GM23338 (cell line): ENCODE measurements around the gene ATG9B.

ENCODE experiments used
- CREB1 ChIP-seq: fragments of 250-450 bp; sonication (Bioruptor Pico); IDR thresholded peaks from 2 replicates; pipeline ENCODE4 v1.5.0; 2020; ENCODE audit warnings: low read depth, mild to moderate bottlenecking, moderate library complexity
- EZH2 ChIP-seq: fragments of 200-600 bp; sonication (generic); IDR thresholded peaks from one replicate; pipeline ENCODE4 v1.8.0; 2017; ENCODE audit warnings: antibody characterized with exemption, mild to moderate bottlenecking, low read depth; ENCODE audit not compliant: unreplicated experiment
- EZH2phosphoT487 ChIP-seq: fragments of 200-600 bp; sonication (generic); IDR thresholded peaks from one replicate; pipeline ENCODE4 v1.8.1; 2018; ENCODE audit warnings: antibody characterized with exemption; ENCODE audit not compliant: unreplicated experiment
- JUNB ChIP-seq: IDR thresholded peaks from one replicate; pipeline ENCODE4 v1.6.1; 2016; ENCODE audit warnings: antibody characterized with exemption; ENCODE audit not compliant: unreplicated experiment
- NANOG ChIP-seq: IDR thresholded peaks from 2 replicates; pipeline ENCODE4 v1.6.1; 2016; ENCODE audit warnings: antibody characterized with exemption, borderline replicate concordance
- POLR2AphosphoS5 ChIP-seq: IDR thresholded peaks from 2 replicates; pipeline ENCODE4 v1.6.1; 2016; ENCODE audit warnings: antibody characterized with exemption, low read depth
- STAT1 ChIP-seq: IDR thresholded peaks from one replicate; pipeline ENCODE4 v1.6.1; 2016; ENCODE audit warnings: antibody characterized with exemption; ENCODE audit not compliant: unreplicated experiment
- ZNF114 ChIP-seq: fragments of 250-450 bp; sonication (Bioruptor Pico); IDR thresholded peaks from 2 replicates; pipeline ENCODE4 v1.5.0; 2020; ENCODE audit warnings: mild to moderate bottlenecking, moderate library complexity
- ZNF331 ChIP-seq: fragments of 250-450 bp; sonication (Bioruptor Pico); IDR thresholded peaks from 2 replicates; pipeline ENCODE4 v1.5.0; 2020; ENCODE audit warnings: low read depth, mild to moderate bottlenecking, moderate library complexity
- TF ChIP-seq, protein P1 (sequence below), 2 experiments: fragments of 200-600 bp in 1 of 2; sonication (generic) in 1 of 2; conservative IDR thresholded peaks; 2 replicates each; pipeline versions ENCODE4 v1.5.1 to v1.6.1; 2016 to 2017; ENCODE audit warnings: antibody characterized with exemption in 2 of 2, low read depth in 2 of 2, mild to moderate bottlenecking in 2 of 2, moderate library complexity in 1 of 2
- TF ChIP-seq, protein P2 (sequence below): IDR thresholded peaks from 2 replicates; pipeline ENCODE4 v1.6.1; 2016; ENCODE audit warnings: antibody characterized with exemption
- TF ChIP-seq, protein P3 (sequence below): IDR thresholded peaks from one replicate; pipeline ENCODE4 v1.6.1; 2018; ENCODE audit warnings: antibody characterized with exemption; ENCODE audit not compliant: unreplicated experiment
- TF ChIP-seq, protein P4 (sequence below): fragments of 250-450 bp; sonication (Bioruptor Pico); IDR thresholded peaks from 2 replicates; pipeline ENCODE4 v1.5.0; 2020; ENCODE audit warnings: mild to moderate bottlenecking, moderate library complexity

DNA sequence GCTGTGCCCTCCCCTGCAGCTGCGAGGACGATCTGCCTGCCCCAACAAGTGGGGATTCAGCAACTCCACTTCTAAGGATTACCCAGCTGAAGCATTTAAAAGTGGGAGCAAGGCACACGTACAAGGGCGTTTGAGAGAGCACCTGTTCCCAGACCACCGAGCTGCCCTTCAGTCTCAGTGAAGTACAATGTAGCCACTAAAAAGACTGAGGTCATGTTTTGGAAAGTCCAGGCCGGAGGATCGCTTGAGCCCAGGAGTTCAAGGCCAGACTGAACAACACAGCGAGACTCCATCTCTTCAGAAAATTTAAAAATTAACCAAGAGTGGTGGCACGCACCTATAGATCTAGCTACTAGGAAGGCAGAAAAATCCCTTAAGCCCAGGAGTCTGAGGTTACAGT lies 18.7 kb downstream of the ATG9B start:
- TF ChIP-seq JUNB (no peak), POLR2AphosphoS5 (no peak), EZH2phosphoT487 (no peak), EZH2 (no peak), NANOG (no peak), CREB1 (CRISPR knock-in tag) (no peak), STAT1 (no peak), ZNF331 (CRISPR knock-in tag) (no peak), ZNF114 (CRISPR knock-in tag) (no peak)
- TF ChIP-seq, protein P1, sequence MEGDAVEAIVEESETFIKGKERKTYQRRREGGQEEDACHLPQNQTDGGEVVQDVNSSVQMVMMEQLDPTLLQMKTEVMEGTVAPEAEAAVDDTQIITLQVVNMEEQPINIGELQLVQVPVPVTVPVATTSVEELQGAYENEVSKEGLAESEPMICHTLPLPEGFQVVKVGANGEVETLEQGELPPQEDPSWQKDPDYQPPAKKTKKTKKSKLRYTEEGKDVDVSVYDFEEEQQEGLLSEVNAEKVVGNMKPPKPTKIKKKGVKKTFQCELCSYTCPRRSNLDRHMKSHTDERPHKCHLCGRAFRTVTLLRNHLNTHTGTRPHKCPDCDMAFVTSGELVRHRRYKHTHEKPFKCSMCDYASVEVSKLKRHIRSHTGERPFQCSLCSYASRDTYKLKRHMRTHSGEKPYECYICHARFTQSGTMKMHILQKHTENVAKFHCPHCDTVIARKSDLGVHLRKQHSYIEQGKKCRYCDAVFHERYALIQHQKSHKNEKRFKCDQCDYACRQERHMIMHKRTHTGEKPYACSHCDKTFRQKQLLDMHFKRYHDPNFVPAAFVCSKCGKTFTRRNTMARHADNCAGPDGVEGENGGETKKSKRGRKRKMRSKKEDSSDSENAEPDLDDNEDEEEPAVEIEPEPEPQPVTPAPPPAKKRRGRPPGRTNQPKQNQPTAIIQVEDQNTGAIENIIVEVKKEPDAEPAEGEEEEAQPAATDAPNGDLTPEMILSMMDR (conservative IDR thresholded peaks at IDR 0.05; ENCODE audit: low read depth in 2 of 2), result no peak
- TF ChIP-seq, protein P2, sequence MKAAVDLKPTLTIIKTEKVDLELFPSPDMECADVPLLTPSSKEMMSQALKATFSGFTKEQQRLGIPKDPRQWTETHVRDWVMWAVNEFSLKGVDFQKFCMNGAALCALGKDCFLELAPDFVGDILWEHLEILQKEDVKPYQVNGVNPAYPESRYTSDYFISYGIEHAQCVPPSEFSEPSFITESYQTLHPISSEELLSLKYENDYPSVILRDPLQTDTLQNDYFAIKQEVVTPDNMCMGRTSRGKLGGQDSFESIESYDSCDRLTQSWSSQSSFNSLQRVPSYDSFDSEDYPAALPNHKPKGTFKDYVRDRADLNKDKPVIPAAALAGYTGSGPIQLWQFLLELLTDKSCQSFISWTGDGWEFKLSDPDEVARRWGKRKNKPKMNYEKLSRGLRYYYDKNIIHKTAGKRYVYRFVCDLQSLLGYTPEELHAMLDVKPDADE, result no peak
- TF ChIP-seq, protein P3, sequence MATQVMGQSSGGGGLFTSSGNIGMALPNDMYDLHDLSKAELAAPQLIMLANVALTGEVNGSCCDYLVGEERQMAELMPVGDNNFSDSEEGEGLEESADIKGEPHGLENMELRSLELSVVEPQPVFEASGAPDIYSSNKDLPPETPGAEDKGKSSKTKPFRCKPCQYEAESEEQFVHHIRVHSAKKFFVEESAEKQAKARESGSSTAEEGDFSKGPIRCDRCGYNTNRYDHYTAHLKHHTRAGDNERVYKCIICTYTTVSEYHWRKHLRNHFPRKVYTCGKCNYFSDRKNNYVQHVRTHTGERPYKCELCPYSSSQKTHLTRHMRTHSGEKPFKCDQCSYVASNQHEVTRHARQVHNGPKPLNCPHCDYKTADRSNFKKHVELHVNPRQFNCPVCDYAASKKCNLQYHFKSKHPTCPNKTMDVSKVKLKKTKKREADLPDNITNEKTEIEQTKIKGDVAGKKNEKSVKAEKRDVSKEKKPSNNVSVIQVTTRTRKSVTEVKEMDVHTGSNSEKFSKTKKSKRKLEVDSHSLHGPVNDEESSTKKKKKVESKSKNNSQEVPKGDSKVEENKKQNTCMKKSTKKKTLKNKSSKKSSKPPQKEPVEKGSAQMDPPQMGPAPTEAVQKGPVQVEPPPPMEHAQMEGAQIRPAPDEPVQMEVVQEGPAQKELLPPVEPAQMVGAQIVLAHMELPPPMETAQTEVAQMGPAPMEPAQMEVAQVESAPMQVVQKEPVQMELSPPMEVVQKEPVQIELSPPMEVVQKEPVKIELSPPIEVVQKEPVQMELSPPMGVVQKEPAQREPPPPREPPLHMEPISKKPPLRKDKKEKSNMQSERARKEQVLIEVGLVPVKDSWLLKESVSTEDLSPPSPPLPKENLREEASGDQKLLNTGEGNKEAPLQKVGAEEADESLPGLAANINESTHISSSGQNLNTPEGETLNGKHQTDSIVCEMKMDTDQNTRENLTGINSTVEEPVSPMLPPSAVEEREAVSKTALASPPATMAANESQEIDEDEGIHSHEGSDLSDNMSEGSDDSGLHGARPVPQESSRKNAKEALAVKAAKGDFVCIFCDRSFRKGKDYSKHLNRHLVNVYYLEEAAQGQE, result no peak
- TF ChIP-seq, protein P4, sequence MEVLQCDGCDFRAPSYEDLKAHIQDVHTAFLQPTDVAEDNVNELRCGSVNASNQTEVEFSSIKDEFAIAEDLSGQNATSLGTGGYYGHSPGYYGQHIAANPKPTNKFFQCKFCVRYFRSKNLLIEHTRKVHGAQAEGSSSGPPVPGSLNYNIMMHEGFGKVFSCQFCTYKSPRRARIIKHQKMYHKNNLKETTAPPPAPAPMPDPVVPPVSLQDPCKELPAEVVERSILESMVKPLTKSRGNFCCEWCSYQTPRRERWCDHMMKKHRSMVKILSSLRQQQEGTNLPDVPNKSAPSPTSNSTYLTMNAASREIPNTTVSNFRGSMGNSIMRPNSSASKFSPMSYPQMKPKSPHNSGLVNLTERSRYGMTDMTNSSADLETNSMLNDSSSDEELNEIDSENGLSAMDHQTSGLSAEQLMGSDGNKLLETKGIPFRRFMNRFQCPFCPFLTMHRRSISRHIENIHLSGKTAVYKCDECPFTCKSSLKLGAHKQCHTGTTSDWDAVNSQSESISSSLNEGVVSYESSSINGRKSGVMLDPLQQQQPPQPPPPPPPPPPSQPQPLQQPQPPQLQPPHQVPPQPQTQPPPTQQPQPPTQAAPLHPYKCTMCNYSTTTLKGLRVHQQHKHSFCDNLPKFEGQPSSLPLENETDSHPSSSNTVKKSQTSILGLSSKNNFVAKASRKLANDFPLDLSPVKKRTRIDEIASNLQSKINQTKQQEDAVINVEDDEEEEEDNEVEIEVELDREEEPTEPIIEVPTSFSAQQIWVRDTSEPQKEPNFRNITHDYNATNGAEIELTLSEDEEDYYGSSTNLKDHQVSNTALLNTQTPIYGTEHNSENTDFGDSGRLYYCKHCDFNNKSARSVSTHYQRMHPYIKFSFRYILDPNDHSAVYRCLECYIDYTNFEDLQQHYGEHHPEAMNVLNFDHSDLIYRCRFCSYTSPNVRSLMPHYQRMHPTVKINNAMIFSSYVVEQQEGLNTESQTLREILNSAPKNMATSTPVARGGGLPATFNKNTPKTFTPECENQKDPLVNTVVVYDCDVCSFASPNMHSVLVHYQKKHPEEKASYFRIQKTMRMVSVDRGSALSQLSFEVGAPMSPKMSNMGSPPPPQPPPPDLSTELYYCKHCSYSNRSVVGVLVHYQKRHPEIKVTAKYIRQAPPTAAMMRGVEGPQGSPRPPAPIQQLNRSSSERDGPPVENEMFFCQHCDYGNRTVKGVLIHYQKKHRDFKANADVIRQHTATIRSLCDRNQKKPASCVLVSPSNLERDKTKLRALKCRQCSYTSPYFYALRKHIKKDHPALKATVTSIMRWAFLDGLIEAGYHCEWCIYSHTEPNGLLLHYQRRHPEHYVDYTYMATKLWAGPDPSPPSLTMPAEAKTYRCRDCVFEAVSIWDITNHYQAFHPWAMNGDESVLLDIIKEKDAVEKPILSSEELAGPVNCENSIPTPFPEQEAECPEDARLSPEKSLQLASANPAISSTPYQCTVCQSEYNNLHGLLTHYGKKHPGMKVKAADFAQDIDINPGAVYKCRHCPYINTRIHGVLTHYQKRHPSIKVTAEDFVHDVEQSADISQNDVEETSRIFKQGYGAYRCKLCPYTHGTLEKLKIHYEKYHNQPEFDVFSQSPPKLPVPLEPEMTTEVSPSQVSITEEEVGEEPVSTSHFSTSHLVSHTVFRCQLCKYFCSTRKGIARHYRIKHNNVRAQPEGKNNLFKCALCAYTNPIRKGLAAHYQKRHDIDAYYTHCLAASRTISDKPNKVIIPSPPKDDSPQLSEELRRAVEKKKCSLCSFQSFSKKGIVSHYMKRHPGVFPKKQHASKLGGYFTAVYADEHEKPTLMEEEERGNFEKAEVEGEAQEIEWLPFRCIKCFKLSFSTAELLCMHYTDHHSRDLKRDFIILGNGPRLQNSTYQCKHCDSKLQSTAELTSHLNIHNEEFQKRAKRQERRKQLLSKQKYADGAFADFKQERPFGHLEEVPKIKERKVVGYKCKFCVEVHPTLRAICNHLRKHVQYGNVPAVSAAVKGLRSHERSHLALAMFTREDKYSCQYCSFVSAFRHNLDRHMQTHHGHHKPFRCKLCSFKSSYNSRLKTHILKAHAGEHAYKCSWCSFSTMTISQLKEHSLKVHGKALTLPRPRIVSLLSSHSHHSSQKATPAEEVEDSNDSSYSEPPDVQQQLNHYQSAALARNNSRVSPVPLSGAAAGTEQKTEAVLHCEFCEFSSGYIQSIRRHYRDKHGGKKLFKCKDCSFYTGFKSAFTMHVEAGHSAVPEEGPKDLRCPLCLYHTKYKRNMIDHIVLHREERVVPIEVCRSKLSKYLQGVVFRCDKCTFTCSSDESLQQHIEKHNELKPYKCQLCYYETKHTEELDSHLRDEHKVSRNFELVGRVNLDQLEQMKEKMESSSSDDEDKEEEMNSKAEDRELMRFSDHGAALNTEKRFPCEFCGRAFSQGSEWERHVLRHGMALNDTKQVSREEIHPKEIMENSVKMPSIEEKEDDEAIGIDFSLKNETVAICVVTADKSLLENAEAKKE (CRISPR knock-in tag), result no peak
